ENCODE results near the gene TNP1.

TNP1 gene

DNA sequence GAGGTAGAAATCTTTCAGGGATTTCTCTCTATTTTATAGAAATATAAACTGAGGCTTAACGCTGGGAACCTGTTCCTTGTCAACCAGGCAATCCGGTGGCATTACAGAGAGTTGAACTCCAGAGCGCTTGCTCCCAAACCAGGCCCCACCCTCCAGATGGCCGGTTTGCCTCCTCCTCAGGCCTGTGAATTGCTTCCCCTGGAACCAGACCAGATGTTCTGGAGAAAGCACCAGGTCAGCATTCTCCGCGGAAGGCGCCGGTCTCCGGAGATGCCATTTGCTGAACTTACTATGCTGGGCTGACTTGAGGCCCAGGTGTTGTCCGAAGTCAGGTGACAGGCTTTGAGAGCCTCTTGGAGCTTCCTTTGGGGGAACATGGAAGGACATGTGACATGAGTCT lies 17.2 kb downstream of the TNP1 start:
- H3K4me3 ChIP-seq (ENCODE audit: low read depth, low read length), result no peak overlapping the region
- no peak for TF ChIP-seq CTCF (IDR thresholded peaks at IDR 0.05; ENCODE audit: low read depth, low read length)

DNA sequence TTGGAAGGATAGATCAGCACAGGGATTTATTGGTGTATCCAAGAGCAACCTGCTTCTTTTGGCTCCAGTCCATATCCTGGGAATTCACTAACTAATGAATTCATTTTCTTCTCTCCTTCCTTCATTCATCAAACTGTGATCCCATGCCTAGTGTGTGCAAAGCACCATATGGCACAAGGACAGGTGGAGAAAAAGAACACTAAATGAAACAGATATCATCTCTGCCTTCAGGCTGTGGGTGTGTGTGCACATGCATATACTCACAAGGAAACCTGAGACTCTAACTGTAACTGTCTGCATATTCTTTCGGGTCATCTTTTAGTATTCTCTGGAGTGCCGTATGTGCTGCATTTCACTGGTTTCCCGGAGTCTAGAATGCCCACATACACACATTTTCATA lies 20.2 kb downstream of the TNP1 start:
- no peak for TF ChIP-seq CTCF (IDR thresholded peaks at IDR 0.05; ENCODE audit: low read depth, low read length)
- H3K4me3 ChIP-seq (ENCODE audit: low read depth, low read length), result no peak overlapping the region

DNA sequence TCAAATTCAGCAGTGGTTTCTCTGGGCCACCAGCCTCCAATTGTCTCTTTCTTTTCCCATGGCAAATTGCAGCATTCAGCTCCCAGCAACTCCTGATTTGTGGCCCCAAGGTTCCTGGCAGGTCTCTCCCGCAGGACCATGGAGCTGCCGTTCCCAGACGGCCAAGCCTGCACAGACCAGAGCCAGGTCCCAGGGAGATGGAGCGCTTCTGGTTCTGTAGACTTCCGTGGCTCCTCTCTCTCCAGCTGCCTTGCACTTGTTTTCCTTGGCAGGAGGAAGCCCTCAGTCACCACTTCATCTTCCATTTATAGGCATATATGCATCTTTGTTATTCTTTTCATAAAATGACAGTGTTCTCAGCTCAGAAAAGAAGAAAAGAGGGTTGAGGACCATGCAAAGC lies 21.7 kb downstream of the TNP1 start:
- TF ChIP-seq CTCF (IDR thresholded peaks at IDR 0.05; ENCODE audit: low read depth, low read length), result no peak
- H3K4me3 ChIP-seq (ENCODE audit: low read depth, low read length), result no peak overlapping the region

DNA sequence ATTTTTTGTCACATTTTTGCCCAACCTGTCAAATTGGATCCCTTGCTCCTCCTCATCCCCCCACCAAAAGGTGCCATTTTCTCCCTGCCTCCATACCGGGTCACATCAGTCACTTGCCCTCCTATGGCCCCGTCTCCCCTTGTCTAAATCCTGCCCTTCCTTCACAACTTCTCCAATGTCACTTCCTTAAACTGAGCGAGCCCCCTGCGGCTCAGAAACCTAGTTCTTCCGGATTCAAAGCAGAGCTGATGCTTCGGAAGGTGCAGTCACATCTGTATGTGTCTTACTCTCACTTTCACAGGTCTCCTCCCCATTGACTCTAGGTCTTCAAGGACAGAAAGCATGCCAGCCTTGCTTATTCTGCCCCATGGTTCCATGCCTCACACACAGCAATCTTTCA lies 22.1 kb downstream of the TNP1 start:
- no peak for TF ChIP-seq CTCF (IDR thresholded peaks at IDR 0.05; ENCODE audit: low read depth, low read length)
- H3K4me3 ChIP-seq (ENCODE audit: low read depth, low read length), result no peak overlapping the region

- no peak overlapping the region for H3K4me3 ChIP-seq (ENCODE audit: low read depth, low read length)
- no peak for TF ChIP-seq CTCF (IDR thresholded peaks at IDR 0.05; ENCODE audit: low read depth, low read length)
These were observed 26.8 kb downstream of the TNP1 start for GRCh38 chr2:216833061-216833460.

DNA sequence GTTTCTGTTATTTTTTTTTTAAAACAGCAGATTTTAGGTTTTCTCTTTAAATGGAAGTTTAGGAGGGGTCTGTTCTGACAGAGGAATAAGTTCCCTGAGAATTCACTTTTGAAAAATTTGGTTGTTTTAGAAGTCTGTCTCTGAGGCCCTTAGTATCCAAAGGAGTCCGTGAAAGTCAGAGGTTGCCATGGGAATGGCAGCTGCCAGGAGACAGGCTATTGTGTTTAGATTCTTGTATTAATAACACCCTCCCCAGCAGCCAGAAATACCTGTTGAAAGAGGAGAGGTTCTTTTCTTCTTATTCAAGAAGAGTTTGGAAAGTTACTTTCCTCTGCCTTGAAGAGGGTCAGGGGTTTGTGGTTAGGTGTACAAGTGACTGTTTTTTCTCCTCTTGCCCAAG lies 29.5 kb downstream of the TNP1 start:
- TF ChIP-seq CTCF (IDR thresholded peaks at IDR 0.05; ENCODE audit: low read depth, low read length), result no peak
- no peak overlapping the region for H3K4me3 ChIP-seq (ENCODE audit: low read depth, low read length)

- TF ChIP-seq CTCF (IDR thresholded peaks at IDR 0.05; ENCODE audit: low read depth, low read length), result no peak
- H3K4me3 ChIP-seq (ENCODE audit: low read depth, low read length), result no peak overlapping the region
These were observed 30.3 kb downstream of the TNP1 start for GRCh38 chr2:216829533-216829932.
